Vagina (tissue), 2 donors: Measurements from ENCODE around the gene BCL3. TPM values are rescaled to one million over a fixed set of nuclear protein-coding genes. Genes with fewer than 3 reads are reported as not detected.

Experiments used
- DNase-seq, 2 donors: peaks; one replicate each; pipeline ENCODE4 v3.0.0-alpha.2; 2017; ENCODE audit errors: extremely low spot score in 2 of 2
- H3K27ac ChIP-seq: fragments of 200-600 bp; sonication (generic); one replicate; pipeline ENCODE4 v1.5.1; 2019
- H3K27me3 ChIP-seq: fragments of 200-600 bp; sonication (generic); one replicate; pipeline ENCODE4 v1.5.1; 2019
- H3K36me3 ChIP-seq, 2 donors: fragments of 200-600 bp; sonication (generic); one replicate each; pipeline ENCODE4 v1.5.1; 2017 to 2019
- H3K4me1 ChIP-seq: fragments of 200-600 bp; sonication (generic); one replicate; pipeline ENCODE4 v1.5.1; 2019
- H3K4me3 ChIP-seq, 2 donors: fragments of 200-600 bp; sonication (generic); 1 replicate in 1 of 2; 2 replicates in 1 of 2; pipeline ENCODE4 v1.5.1; 2016 to 2019
- H3K9me3 ChIP-seq: fragments of 200-600 bp; sonication (generic); one replicate; pipeline ENCODE4 v1.5.1; 2019
- POLR2A ChIP-seq, 2 donors: fragments of 450-650 bp; IDR thresholded peaks; one replicate each; pipeline ENCODE4 v1.6.1; 2017; ENCODE audit warnings: antibody characterized with exemption in 2 of 2, mild to moderate bottlenecking in 2 of 2, moderate library complexity in 2 of 2
- POLR2AphosphoS5 ChIP-seq, 2 donors: sonication (generic); formaldehyde crosslinking; IDR thresholded peaks; one replicate each; pipeline ENCODE4 v1.9.0; 2017; ENCODE audit warnings: antibody characterized with exemption in 2 of 2, mild to moderate bottlenecking in 2 of 2, low read depth in 1 of 2; ENCODE audit not compliant: insufficient read depth in 1 of 2
- intact Hi-C: fragments of 100-400 bp; cut with DNase I; formaldehyde crosslinking; loops from one replicate; pipeline ENCODE4 v1.15.1; 2023
- total RNA-seq: library from RNA; depleted of rRNA; stranded (reverse); fragments of >200 nt; gene quantifications from one replicate; pipeline ENCODE4 v1.2.3, GENCODE V29; 2016
- TF ChIP-seq, protein P1 (sequence below), 3 experiments: fragments of 450-650 bp in 2 of 3; fragments of 200-600 bp in 1 of 3; sonication (generic) in 1 of 3; IDR thresholded peaks; one replicate each; pipeline ENCODE4 v1.5.1; 2017 to 2019; ENCODE audit warnings: antibody characterized with exemption in 3 of 3, mild to moderate bottlenecking in 2 of 3, moderate library complexity in 2 of 3

Gene BCL3
- total RNA-seq, 1 donor from 2014 or later, result 86.9 TPM

DNA sequence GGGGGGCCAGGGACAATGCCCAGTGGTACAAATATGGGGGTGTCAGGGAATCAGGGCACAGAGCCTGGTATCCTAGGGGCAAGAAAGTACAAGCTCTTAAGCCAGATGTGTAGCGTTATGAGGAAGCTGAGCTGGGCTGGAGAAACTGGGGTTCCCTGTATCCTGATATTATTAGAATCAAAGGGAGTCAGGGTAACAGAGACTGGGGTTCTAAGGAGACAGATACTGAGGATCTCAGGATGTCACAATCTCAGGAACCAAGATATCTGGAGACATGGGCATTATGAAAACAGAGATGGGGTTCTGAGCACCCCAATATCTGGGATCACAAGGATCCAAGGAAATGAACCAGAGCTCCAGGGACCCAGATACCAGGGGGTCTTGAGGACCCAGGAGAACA, 784 bp downstream of the BCL3 start:
- Histone ChIP-seq H3K27me3 (no peaks in the 10 kb centered on the region), H3K4me3 (peak overlapping the region; percentile 63 to 87), H3K36me3 (peaks cover 0 to 6% of the 10 kb centered on the region in 2 donors), H3K9me3 (no peaks in the 10 kb centered on the region), H3K27ac (peak overlapping the region; percentile 93), H3K4me1 (peaks cover 78% of the 10 kb centered on the region)
- no peak for DNase-seq
- TF ChIP-seq POLR2AphosphoS5 (IDR thresholded peaks at IDR 0.05; ENCODE audit: insufficient read depth in 1 of 2, low read depth in 1 of 2), result no peak
- TF ChIP-seq, protein P1, sequence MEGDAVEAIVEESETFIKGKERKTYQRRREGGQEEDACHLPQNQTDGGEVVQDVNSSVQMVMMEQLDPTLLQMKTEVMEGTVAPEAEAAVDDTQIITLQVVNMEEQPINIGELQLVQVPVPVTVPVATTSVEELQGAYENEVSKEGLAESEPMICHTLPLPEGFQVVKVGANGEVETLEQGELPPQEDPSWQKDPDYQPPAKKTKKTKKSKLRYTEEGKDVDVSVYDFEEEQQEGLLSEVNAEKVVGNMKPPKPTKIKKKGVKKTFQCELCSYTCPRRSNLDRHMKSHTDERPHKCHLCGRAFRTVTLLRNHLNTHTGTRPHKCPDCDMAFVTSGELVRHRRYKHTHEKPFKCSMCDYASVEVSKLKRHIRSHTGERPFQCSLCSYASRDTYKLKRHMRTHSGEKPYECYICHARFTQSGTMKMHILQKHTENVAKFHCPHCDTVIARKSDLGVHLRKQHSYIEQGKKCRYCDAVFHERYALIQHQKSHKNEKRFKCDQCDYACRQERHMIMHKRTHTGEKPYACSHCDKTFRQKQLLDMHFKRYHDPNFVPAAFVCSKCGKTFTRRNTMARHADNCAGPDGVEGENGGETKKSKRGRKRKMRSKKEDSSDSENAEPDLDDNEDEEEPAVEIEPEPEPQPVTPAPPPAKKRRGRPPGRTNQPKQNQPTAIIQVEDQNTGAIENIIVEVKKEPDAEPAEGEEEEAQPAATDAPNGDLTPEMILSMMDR (IDR thresholded peaks at IDR 0.05), result no peak
- no peak for TF ChIP-seq POLR2A (IDR thresholded peaks at IDR 0.05)
- intact Hi-C loops, result no loop called here

DNA sequence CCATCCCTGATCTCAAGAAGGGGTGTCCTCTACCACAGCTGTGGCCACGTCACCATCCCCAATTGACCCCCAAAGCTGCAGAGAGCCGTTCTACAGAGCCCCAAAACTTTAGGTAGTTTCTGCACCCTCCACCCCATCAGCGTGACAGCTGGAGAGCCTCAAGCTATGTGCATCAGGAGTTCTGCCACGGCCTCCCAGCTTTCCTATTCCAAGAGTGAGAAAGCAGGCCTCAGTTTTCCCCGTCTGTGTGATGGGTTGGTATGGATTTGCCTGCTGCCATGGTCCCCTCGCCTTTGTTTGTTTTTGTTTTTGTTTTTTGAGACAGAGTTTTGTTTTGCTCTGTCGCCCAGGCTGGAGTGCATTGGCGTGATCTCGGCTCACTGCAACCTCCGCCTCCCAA, 1.5 kb downstream of the BCL3 start:
- H3K36me3 ChIP-seq, result peaks cover 0 to 6% of the 10 kb centered on the region in 2 donors
- peak overlapping the region; percentile 93 for H3K27ac ChIP-seq
- H3K4me1 ChIP-seq, result peaks cover 77% of the 10 kb centered on the region
- peak overlapping the region; percentile 63 to 87 for H3K4me3 ChIP-seq
- intact Hi-C loops, result no loop called here
- H3K9me3 ChIP-seq, result no peaks in the 10 kb centered on the region
- TF ChIP-seq, protein P1 (IDR thresholded peaks at IDR 0.05), result no peak
- no peak for TF ChIP-seq POLR2AphosphoS5 (IDR thresholded peaks at IDR 0.05; ENCODE audit: insufficient read depth in 1 of 2, low read depth in 1 of 2)
- no peak for TF ChIP-seq POLR2A (IDR thresholded peaks at IDR 0.05)
- H3K27me3 ChIP-seq, result no peaks in the 10 kb centered on the region
- DNase-seq, result no peak

DNA sequence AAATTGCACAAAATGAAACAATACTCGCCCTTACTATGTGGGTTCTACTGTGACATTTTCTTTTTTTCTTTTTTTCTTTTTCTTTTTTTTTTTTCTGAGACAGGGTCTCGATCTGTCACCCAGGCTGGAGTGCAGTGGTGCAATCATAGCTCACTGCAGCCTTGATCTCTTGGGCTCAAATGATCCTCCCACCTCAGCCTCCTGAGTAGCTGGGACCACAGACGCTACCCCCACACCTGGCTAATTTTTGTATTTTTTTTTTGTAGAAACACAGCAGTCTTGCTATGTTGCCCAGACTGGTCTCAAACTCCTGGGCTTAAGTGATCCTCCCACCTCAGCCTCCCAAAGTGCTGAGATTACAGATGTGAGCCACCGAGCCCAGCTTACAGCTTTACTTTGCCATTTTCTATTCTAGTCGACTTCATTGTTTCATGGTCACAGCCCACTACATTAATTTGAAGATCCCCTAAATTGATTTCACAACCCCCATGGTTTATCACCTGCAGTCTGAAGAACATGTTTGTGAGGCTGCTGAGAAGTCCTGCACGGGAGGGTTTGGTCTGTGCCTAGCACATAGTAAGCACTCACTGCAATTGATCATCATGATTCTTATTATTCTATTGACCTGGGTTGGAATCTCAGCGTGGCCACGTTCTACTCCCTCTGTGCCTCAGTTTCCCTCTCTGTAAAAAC, 3.8 kb downstream of the BCL3 start:
- no peak for DNase-seq
- intact Hi-C loops, result no loop called here
- TF ChIP-seq POLR2AphosphoS5 (IDR thresholded peaks at IDR 0.05; ENCODE audit: insufficient read depth in 1 of 2, low read depth in 1 of 2), result no peak
- TF ChIP-seq, protein P1 (IDR thresholded peaks at IDR 0.05), result no peak
- Histone ChIP-seq H3K27ac (peak overlapping the region; percentile 92), H3K36me3 (peaks cover 0 to 10% of the 10 kb centered on the region in 2 donors), H3K9me3 (no peaks in the 10 kb centered on the region), H3K4me3 (peak overlapping the region in 1 of 2 donors; percentile 43), H3K4me1 (peaks cover 80% of the 10 kb centered on the region), H3K27me3 (no peaks in the 10 kb centered on the region)

DNA sequence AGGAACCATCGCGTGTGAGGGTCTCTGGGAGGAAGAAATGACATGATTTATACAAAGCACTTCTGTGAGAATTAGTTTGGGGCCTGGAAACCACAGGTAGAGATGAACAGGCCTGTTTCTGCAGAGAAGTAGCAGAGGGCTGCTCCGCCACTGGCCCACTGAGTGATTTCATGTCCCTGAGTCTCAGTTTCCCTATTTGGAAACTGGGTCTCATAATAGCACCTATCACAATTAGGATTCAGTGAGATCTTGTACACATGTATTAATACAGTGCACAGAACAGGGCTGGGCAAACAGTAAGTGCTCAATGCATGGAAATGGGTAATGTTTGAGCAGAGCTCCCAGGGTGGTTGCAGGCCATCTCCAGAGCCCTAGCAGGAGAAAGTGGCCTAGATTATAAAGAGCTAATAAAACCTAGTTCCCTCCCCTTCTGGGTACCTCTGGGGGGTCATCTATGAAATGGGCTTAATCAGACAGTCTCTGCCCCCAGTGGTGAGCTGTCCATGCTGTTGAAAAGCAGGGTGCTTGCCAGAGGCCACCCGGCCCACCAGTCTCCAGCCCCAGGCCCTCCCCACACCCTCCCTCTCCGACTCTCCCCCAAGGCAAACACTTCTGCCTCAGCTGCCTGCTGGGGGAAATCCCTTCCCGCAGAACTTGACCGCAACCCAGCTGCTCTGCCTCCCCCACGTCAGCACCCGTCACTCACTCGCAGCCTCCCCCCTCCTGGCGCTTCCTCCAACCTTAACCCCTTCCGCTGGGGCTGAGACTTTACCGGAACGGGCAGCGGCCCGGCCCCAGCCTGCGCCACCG, 4.5 kb downstream of the BCL3 start:
- peak in 1 of 2 donors; percentile 82 for TF ChIP-seq POLR2AphosphoS5 (IDR thresholded peaks at IDR 0.05; ENCODE audit: insufficient read depth in 1 of 2, low read depth in 1 of 2)
- TF ChIP-seq, protein P1 (IDR thresholded peaks at IDR 0.05), result no peak
- peak in 1 of 2 donors; percentile 17 for TF ChIP-seq POLR2A (IDR thresholded peaks at IDR 0.05)
- Histone ChIP-seq H3K27me3 (no peaks in the 10 kb centered on the region), H3K4me3 (peak overlapping the region; percentile 43 to 52), H3K27ac (peak overlapping the region; percentile 92), H3K9me3 (no peaks in the 10 kb centered on the region), H3K36me3 (peaks cover 0 to 16% of the 10 kb centered on the region in 2 donors), H3K4me1 (peaks cover 84% of the 10 kb centered on the region)
- intact Hi-C loops, result no loop called here
- DNase-seq, result no peak

DNA sequence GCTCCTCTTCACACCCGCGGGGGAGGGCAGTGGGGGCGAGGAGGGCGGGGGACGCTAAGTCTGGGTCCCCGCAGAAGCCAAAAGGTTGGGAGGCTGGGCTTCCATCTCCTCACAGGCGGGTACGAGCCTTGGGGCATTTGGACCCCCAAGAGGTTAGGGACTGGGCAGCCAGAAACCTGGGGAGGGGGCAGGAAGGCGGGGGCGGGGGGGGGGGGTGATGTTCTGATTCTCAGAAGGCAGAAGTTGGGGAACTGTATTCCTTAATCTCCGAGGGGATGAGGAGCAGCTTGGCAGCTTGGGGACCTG, 5.1 kb downstream of the BCL3 start:
- H3K4me1 ChIP-seq, result peaks cover 89% of the 10 kb centered on the region
- intact Hi-C loops, result no loop called here
- H3K4me3 ChIP-seq, result peak overlapping the region; percentile 43 to 52
- TF ChIP-seq POLR2AphosphoS5 (IDR thresholded peaks at IDR 0.05; ENCODE audit: insufficient read depth in 1 of 2, low read depth in 1 of 2), result no peak
- TF ChIP-seq POLR2A (IDR thresholded peaks at IDR 0.05), result no peak
- TF ChIP-seq, protein P1 (IDR thresholded peaks at IDR 0.05), result no peak
- no peaks in the 10 kb centered on the region for H3K27me3 ChIP-seq
- H3K36me3 ChIP-seq, result peaks cover 0 to 17% of the 10 kb centered on the region in 2 donors
- H3K9me3 ChIP-seq, result no peaks in the 10 kb centered on the region
- H3K27ac ChIP-seq, result peak overlapping the region; percentile 92
- DNase-seq, result no peak
